ENCODE data around the gene KIF12.
"Not testable (repeated sequence)": the region's sequence is repeated elsewhere in the genome, so short reads cannot be mapped to it uniquely, and the experiment has no call there.

KIF12 gene

GRCh38 chr9:114132550-114132918 lies 33.4 kb upstream of the KIF12 start:
- no peaks in the 10 kb centered on the region for H3K36me3 ChIP-seq
- no peaks in the 10 kb centered on the region for H3K27me3 ChIP-seq
- H4K20me1 ChIP-seq: no peaks in the 10 kb centered on the region
- H3K4me3 ChIP-seq: no peak overlapping the region
- H3K4me2 ChIP-seq: peak overlapping the region; percentile 51
- H3K27ac ChIP-seq: peak overlapping the region; percentile 59; the same call in 1 of the 2 replicates
- peaks cover 33% of the 10 kb centered on the region for H3K4me1 ChIP-seq
- no peak overlapping the region; the same call in 1 of the 2 replicates for H3K9ac ChIP-seq
- peaks cover 6% of the 10 kb centered on the region for H3K9me3 ChIP-seq
- TF ChIP-seq Cebpa-rat (IDR thresholded peaks at IDR 0.05): no peak

GRCh38 chr9:114131808-114132549 lies 32.9 kb upstream of the KIF12 start:
- no peak for TF ChIP-seq Cebpa-rat (IDR thresholded peaks at IDR 0.05)
- Histone ChIP-seq H3K27me3 (no peaks in the 10 kb centered on the region), H4K20me1 (no peaks in the 10 kb centered on the region), H3K4me1 (peaks cover 33% of the 10 kb centered on the region), H3K27ac (peak overlapping the region; percentile 59; the same call in 1 of the 2 replicates), H3K9ac (no peak overlapping the region; the same call in 1 of the 2 replicates), H3K36me3 (no peaks in the 10 kb centered on the region), H3K4me2 (peak overlapping the region; percentile 51), H3K4me3 (no peak overlapping the region), H3K9me3 (peaks cover 11% of the 10 kb centered on the region)

GRCh38 chr9:114130624-114131277 lies 31.7 kb upstream of the KIF12 start:
- no peak overlapping the region for H3K4me2 ChIP-seq
- H3K27me3 ChIP-seq: no peaks in the 10 kb centered on the region
- no peak overlapping the region for H3K9ac ChIP-seq
- peaks cover 14% of the 10 kb centered on the region for H3K9me3 ChIP-seq
- H3K4me3 ChIP-seq: no peak overlapping the region
- TF ChIP-seq Cebpa-rat (IDR thresholded peaks at IDR 0.05): no peak
- peaks cover 40% of the 10 kb centered on the region for H3K4me1 ChIP-seq
- H4K20me1 ChIP-seq: no peaks in the 10 kb centered on the region
- H3K27ac ChIP-seq: no peak overlapping the region
- H3K36me3 ChIP-seq: no peaks in the 10 kb centered on the region

- Histone ChIP-seq H3K4me2 (no peak overlapping the region), H4K20me1 (no peaks in the 10 kb centered on the region), H3K27me3 (no peaks in the 10 kb centered on the region), H3K4me3 (no peak overlapping the region), H3K27ac (no peak overlapping the region), H3K9ac (no peak overlapping the region), H3K9me3 (peaks cover 14% of the 10 kb centered on the region), H3K36me3 (no peaks in the 10 kb centered on the region), H3K4me1 (peaks cover 40% of the 10 kb centered on the region)
- no peak for TF ChIP-seq Cebpa-rat (IDR thresholded peaks at IDR 0.05)
Measured at GRCh38 chr9:114130141-114130540, 31.0 kb upstream of the KIF12 start.

- Histone ChIP-seq H3K9me3 (peaks cover 14% of the 10 kb centered on the region), H3K4me1 (peaks cover 34% of the 10 kb centered on the region)
- H3K4me3 ChIP-seq, H3K27me3 ChIP-seq, H3K27ac ChIP-seq, H3K4me2 ChIP-seq, H3K9ac ChIP-seq, H3K36me3 ChIP-seq, H4K20me1 ChIP-seq: not testable (repeated sequence)
Measured at GRCh38 chr9:114128759-114129158, 29.7 kb upstream of the KIF12 start.

- peak overlapping the region; percentile 9; the same call in 1 of the 2 replicates for H3K4me2 ChIP-seq
- H3K36me3 ChIP-seq: no peaks in the 10 kb centered on the region
- H3K4me1 ChIP-seq: peaks cover 11% of the 10 kb centered on the region
- no peaks in the 10 kb centered on the region for H3K27me3 ChIP-seq
- no peaks in the 10 kb centered on the region for H4K20me1 ChIP-seq
- no peak overlapping the region for H3K9ac ChIP-seq
- peaks cover 14% of the 10 kb centered on the region for H3K9me3 ChIP-seq
- TF ChIP-seq Cebpa-rat (IDR thresholded peaks at IDR 0.05): no peak
- no peak overlapping the region for H3K4me3 ChIP-seq
- H3K27ac ChIP-seq: 0 out of 2 replicates have a peak overlapping the region, but pooled peaks have one; percentile 9
Measured at GRCh38 chr9:114126247-114127060, 27.4 kb upstream of the KIF12 start.

- H3K27ac ChIP-seq: no peak overlapping the region
- H4K20me1 ChIP-seq: no peaks in the 10 kb centered on the region
- H3K4me3 ChIP-seq: no peak overlapping the region
- H3K9ac ChIP-seq: no peak overlapping the region
- H3K4me1 ChIP-seq: peaks cover 7% of the 10 kb centered on the region
- TF ChIP-seq Cebpa-rat (IDR thresholded peaks at IDR 0.05): no peak
- H3K36me3 ChIP-seq: no peaks in the 10 kb centered on the region
- H3K27me3 ChIP-seq: no peaks in the 10 kb centered on the region
- peaks cover 14% of the 10 kb centered on the region for H3K9me3 ChIP-seq
- no peak overlapping the region for H3K4me2 ChIP-seq
Measured at GRCh38 chr9:114125476-114126013, 26.5 kb upstream of the KIF12 start.

- no peak overlapping the region for H3K4me3 ChIP-seq
- H4K20me1 ChIP-seq: no peaks in the 10 kb centered on the region
- peaks cover 7% of the 10 kb centered on the region for H3K4me1 ChIP-seq
- H3K27me3 ChIP-seq: no peaks in the 10 kb centered on the region
- peaks cover 14% of the 10 kb centered on the region for H3K9me3 ChIP-seq
- TF ChIP-seq Cebpa-rat (IDR thresholded peaks at IDR 0.05): no peak
- H3K4me2 ChIP-seq: no peak overlapping the region
- H3K27ac ChIP-seq: no peak overlapping the region
- no peak overlapping the region for H3K9ac ChIP-seq
- no peaks in the 10 kb centered on the region for H3K36me3 ChIP-seq
Measured at GRCh38 chr9:114124666-114125475, 25.8 kb upstream of the KIF12 start.

- Histone ChIP-seq H4K20me1 (no peaks in the 10 kb centered on the region), H3K4me2 (no peak overlapping the region), H3K4me1 (peaks cover 7% of the 10 kb centered on the region), H3K27ac (no peak overlapping the region), H3K9ac (no peak overlapping the region), H3K36me3 (no peaks in the 10 kb centered on the region), H3K9me3 (peaks cover 14% of the 10 kb centered on the region), H3K4me3 (no peak overlapping the region), H3K27me3 (no peaks in the 10 kb centered on the region)
- no peak for TF ChIP-seq Cebpa-rat (IDR thresholded peaks at IDR 0.05)
Measured at GRCh38 chr9:114124138-114124537, 25.0 kb upstream of the KIF12 start.
